NT2/D1 (cell line): ENCODE data around the gene ASCL2.
A peak's percentile ranks its signal among the peaks of the same experiment; 100 is the strongest.

Source experiments
- DNase-seq: peaks from one replicate; pipeline ENCODE4 v3.0.0-alpha.2; 2011; ENCODE audit warnings: low read depth, low spot score
- H3K27me3 ChIP-seq: 2 replicates; pipeline ENCODE4 v1.6.0; 2011; ENCODE audit warnings: mild to moderate bottlenecking; ENCODE audit not compliant: insufficient read length, insufficient read depth
- H3K36me3 ChIP-seq: 2 replicates; pipeline ENCODE4 v1.6.1; 2011; ENCODE audit warnings: mild to moderate bottlenecking, low read length, mixed read lengths; ENCODE audit not compliant: insufficient read depth, insufficient read length
- H3K4me1 ChIP-seq: 2 replicates; pipeline ENCODE4 v1.5.1; 2011; ENCODE audit not compliant: insufficient read depth, insufficient read length
- H3K4me3 ChIP-seq: 2 replicates; pipeline ENCODE4 v1.5.1; 2011; ENCODE audit warnings: low read depth; ENCODE audit not compliant: insufficient read length
- H3K9ac ChIP-seq: 2 replicates; pipeline ENCODE4 v1.6.0; 2011; ENCODE audit warnings: low read depth; ENCODE audit not compliant: insufficient read length
- H3K9me3 ChIP-seq: 2 replicates; pipeline ENCODE4 v1.5.1; 2011; ENCODE audit warnings: mild to moderate bottlenecking, low read length; ENCODE audit not compliant: insufficient read depth
- SUZ12 ChIP-seq: IDR thresholded peaks from 2 replicates; pipeline ENCODE4 v1.6.1; 2011; ENCODE audit not compliant: insufficient read length, insufficient read depth; ENCODE audit errors: extremely low read depth
- YY1 ChIP-seq: IDR thresholded peaks from 2 replicates; pipeline ENCODE4 v1.6.1; 2011; ENCODE audit not compliant: insufficient read length, insufficient read depth
- ZNF274 ChIP-seq: IDR thresholded peaks from 2 replicates; pipeline ENCODE4 v1.6.1; 2011; ENCODE audit warnings: mild to moderate bottlenecking, low read depth, low read length

Gene ASCL2, protein sequence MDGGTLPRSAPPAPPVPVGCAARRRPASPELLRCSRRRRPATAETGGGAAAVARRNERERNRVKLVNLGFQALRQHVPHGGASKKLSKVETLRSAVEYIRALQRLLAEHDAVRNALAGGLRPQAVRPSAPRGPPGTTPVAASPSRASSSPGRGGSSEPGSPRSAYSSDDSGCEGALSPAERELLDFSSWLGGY

DNA sequence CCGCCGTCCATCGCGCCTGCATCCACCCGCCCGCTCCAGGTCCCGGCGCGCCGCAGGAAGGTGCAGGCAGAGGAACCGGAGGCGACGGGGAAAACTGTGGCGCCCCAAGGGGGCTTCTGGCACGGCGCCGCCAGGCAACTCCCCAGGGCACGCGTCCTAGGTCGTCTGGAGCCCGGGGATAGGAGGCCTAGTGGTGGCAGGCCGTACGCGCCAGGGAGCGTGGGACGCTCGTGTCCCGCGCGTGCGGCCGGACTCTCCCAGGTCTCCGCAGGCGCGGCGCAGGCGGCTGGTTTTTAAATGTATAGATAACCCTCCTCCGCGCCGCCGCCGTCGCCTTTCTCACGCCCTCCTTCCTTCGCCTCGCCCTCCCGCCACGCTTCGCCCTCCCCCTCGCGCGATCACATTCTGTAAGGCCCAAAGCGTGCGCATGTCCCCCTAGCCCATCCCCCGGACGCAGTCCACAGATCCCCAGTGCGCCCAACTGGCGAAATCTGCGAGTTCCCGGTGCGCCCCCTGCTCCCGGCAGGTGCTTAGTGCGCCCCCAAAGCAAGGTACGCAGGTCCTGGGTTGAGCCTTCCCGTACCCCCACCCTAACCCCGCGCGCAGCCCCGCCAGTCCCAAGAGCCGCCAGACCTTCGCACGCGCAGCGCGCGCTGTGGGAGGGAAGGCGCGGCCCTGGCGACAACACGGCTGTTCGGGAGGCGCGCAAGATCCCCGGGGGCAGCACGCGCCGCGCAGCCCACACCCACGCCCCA is at the start of gene ASCL2:
Gene ASCL2 (minus strand): TSS at position 267 of the 755 bp plus-strand sequence. CDS start 256 bp downstream, at position 11.
- H3K9me3 ChIP-seq = peaks cover 4% of the 10 kb centered on the region; the same call in 1 of the 2 replicates
- H3K4me3 ChIP-seq = peak within 1 kb of the TSS; percentile 53
- peaks cover 18% of the 10 kb centered on the region for H3K4me1 ChIP-seq
- TF ChIP-seq YY1 = no peak
- TF ChIP-seq ZNF274 = no peak
- no peak for TF ChIP-seq SUZ12
- H3K27me3 ChIP-seq = peaks cover 32% of the 10 kb centered on the region
- peaks cover 2% of the 10 kb centered on the region for H3K36me3 ChIP-seq
- DNase-seq = no peak
- H3K9ac ChIP-seq = peak within 1 kb of the TSS; percentile 82

DNA sequence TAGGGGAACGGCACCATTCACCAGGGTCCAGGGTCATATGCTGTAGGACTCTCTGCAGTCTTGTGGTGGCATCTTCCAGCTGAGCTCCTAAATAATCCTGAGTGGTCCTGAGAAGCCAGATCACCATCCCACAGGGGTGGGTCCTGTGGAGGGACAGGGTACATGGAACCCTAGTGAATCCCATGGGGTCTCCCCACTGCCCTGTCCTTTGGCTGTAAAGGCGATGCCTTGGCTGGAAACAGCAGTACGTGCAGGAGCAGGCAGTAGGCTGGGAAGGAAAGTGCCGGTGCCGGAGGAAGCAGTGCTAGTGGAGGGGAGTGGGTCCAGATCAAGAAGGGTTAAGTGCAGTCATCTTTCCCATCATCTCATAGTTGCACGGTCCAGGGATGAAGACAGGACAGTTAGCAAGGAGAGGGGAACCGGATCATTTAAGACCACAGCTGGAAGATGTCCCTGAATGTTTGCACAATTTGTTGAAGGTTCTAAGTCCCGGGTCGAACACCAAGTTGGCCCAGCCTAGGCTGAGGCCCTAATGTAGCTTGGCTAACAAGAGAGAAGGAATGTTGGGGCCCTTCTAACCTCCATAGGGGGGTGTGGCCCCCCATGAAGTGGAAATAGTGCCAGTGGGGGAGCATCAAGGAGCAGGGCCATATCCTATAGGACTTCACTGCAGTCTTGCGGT is 49.5 kb upstream of the ASCL2 start:
- H3K36me3 ChIP-seq = no peaks in the 10 kb centered on the region
- no peak for DNase-seq
- H3K27me3 ChIP-seq = no peaks in the 10 kb centered on the region
- TF ChIP-seq ZNF274 (no peak), YY1 (no peak), SUZ12 (no peak)
- H3K4me1 ChIP-seq = peaks cover 5% of the 10 kb centered on the region
- H3K9ac ChIP-seq = no peak overlapping the region
- no peaks in the 10 kb centered on the region for H3K9me3 ChIP-seq
- H3K4me3 ChIP-seq = no peak overlapping the region

GRCh38 chr11:2318707-2319106 is 48.3 kb upstream of the ASCL2 start:
- no peak for TF ChIP-seq YY1
- no peak for TF ChIP-seq SUZ12
- TF ChIP-seq ZNF274 = no peak
- Histone ChIP-seq H3K9me3 (no peaks in the 10 kb centered on the region), H3K9ac (no peak overlapping the region), H3K36me3 (no peaks in the 10 kb centered on the region), H3K27me3 (no peaks in the 10 kb centered on the region), H3K4me3 (no peak overlapping the region), H3K4me1 (peaks cover 8% of the 10 kb centered on the region)
- DNase-seq = no peak

DNA sequence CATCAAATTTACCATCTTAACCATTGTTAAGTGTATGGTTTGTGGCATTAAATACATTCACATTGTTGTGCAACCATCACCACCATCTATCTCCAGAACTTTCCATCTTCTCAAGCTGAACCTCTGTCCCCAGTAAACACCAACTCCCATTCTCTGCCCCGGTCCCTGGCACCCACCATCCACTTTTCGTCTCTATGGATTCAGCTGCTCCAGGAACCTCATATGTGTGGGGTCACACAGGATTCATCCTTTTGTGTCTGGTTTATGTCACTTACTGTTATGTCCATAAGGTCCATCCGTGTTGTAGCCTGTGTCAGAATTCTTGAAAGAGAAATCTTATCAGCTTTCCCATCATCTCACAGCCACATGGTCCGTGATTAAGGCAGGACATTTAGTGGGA is 47.7 kb upstream of the ASCL2 start:
- H3K9me3 ChIP-seq = no peaks in the 10 kb centered on the region
- H3K4me3 ChIP-seq = no peak overlapping the region
- no peaks in the 10 kb centered on the region for H3K36me3 ChIP-seq
- DNase-seq = no peak
- peaks cover 8% of the 10 kb centered on the region for H3K4me1 ChIP-seq
- no peaks in the 10 kb centered on the region for H3K27me3 ChIP-seq
- no peak for TF ChIP-seq YY1
- TF ChIP-seq ZNF274 = no peak
- TF ChIP-seq SUZ12 = no peak
- no peak overlapping the region for H3K9ac ChIP-seq

DNA sequence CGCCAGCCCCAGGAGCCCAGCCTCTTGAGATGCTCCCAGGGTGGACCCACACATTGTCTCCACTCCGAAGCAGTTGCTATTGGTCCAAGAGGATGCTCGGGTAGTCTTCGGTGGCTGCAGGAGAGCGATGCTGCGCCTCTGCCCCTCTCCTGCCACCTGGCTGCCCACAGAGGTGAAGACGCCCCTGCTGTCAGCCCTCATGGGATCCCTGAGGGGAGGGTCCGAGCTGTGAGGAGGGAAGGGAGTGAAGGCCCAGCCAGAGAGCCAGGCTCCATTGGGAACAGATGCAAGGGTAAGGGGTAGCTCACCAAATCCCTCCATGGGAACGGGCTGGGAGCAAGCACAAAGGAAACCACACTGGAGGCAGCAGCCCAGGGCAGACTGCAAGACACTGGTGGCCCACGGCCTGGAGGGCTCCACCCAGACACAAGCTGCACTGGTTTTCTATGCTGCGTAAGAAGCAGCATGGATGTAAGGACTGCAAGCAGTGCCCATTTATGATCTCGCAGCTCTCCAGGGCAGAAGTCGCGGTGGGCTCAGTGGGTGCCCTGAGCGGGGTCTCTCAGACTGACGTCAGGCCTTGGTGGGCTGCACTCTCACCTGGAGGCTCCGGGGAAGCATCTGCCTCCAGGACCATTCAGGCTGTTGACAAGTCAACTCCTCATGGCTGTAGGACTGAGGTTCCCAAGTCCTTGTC is 47.1 kb upstream of the ASCL2 start:
- no peak for DNase-seq
- no peaks in the 10 kb centered on the region for H3K36me3 ChIP-seq
- H3K4me1 ChIP-seq = peaks cover 13% of the 10 kb centered on the region
- H3K4me3 ChIP-seq = no peak overlapping the region
- H3K9ac ChIP-seq = no peak overlapping the region
- no peaks in the 10 kb centered on the region for H3K9me3 ChIP-seq
- no peaks in the 10 kb centered on the region for H3K27me3 ChIP-seq
- TF ChIP-seq ZNF274 (no peak), SUZ12 (no peak), YY1 (no peak)

DNA sequence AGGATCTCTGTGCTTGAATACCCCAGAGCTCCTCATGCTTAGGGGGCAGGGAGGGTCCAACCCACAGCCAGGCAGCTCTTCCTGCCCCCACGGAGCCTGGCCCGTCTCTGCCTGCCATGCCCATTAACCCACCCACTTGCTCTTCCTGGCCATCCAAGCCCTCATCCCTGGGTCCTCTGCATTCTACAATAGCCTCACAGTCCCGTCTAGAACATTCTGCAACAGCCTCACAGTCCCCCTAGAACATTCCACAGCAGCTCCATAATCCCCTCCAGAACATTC is 46.5 kb upstream of the ASCL2 start:
- Histone ChIP-seq H3K9ac (no peak overlapping the region), H3K36me3 (no peaks in the 10 kb centered on the region), H3K4me1 (peaks cover 19% of the 10 kb centered on the region), H3K9me3 (no peaks in the 10 kb centered on the region), H3K4me3 (no peak overlapping the region), H3K27me3 (no peaks in the 10 kb centered on the region)
- TF ChIP-seq YY1 = no peak
- TF ChIP-seq SUZ12 = no peak
- no peak for TF ChIP-seq ZNF274
- DNase-seq = no peak
